Measurements from ENCODE around the gene PPP1R3A.

Gene PPP1R3A

GRCh38 chr7:113878394-113878992 is 40.3 kb downstream of the PPP1R3A start:
- DNase-seq (ENCODE audit: low read depth) = no peak

- no peak for DNase-seq (ENCODE audit: low read depth)
These were observed 43.6 kb downstream of the PPP1R3A start for GRCh38 chr7:113875224-113875623.

GRCh38 chr7:113873554-113874151 is 45.2 kb downstream of the PPP1R3A start:
- no peak for DNase-seq (ENCODE audit: low read depth)

- no peak for DNase-seq (ENCODE audit: low read depth)
These were observed 45.8 kb downstream of the PPP1R3A start for GRCh38 chr7:113872981-113873380.

- DNase-seq (ENCODE audit: low read depth) = no peak
These were observed 51.5 kb downstream of the PPP1R3A start for GRCh38 chr7:113867325-113867724.

GRCh38 chr7:113856010-113856409 is 62.8 kb downstream of the PPP1R3A start:
- no peak for DNase-seq (ENCODE audit: low read depth)

GRCh38 chr7:113840954-113841353 is 77.9 kb downstream of the PPP1R3A start:
- no peak for DNase-seq (ENCODE audit: low read depth)

- no peak for DNase-seq (ENCODE audit: low read depth)
These were observed 83.4 kb downstream of the PPP1R3A start for GRCh38 chr7:113835367-113835766.

- no peak for DNase-seq (ENCODE audit: low read depth)
These were observed 86.5 kb downstream of the PPP1R3A start for GRCh38 chr7:113832196-113832745.

- DNase-seq (ENCODE audit: low read depth) = peak; percentile 52
These were observed 87.3 kb downstream of the PPP1R3A start for GRCh38 chr7:113831556-113831955.

- DNase-seq (ENCODE audit: low read depth) = no peak
These were observed 90.2 kb downstream of the PPP1R3A start for GRCh38 chr7:113828581-113828980.
